GM12878 (cell line): ENCODE results near the gene SUFU. TPM values are rescaled to one million over a fixed set of nuclear protein-coding genes. Genes with fewer than 3 reads are reported as not detected.

Source experiments
- BHLHE40 ChIP-seq, 2 experiments: fragments of 450-650 bp in 1 of 2; IDR thresholded peaks; 2 replicates each; pipeline ENCODE4 v1.6.1; 2011 to 2017; ENCODE audit warnings: low read depth in 2 of 2, borderline replicate concordance in 1 of 2, improper control_type of control experiment in 1 of 2, low read length in 1 of 2, mild to moderate bottlenecking in 1 of 2
- CHD2 ChIP-seq: IDR thresholded peaks from 2 replicates; pipeline ENCODE4 v1.6.1; 2011; ENCODE audit warnings: low read depth, low read length, improper control_type of control experiment, borderline replicate concordance
- GABPA ChIP-seq: IDR thresholded peaks from 2 replicates; pipeline ENCODE4 v1.6.1; 2014; ENCODE audit warnings: antibody characterized with exemption, low read depth, mild to moderate bottlenecking, inconsistent platforms
- IKZF2 ChIP-seq, 2 experiments: fragments of 450-650 bp; IDR thresholded peaks; 2 replicates each; pipeline ENCODE4 v1.6.1; 2017; ENCODE audit warnings: mild to moderate bottlenecking in 2 of 2, moderate library complexity in 2 of 2
- MTA2 ChIP-seq: fragments of 450-650 bp; IDR thresholded peaks from 2 replicates; pipeline ENCODE4 v1.6.1; 2016; ENCODE audit warnings: low read depth, mild to moderate bottlenecking, moderate library complexity
- MXI1 ChIP-seq: fragments of 150-350 bp; IDR thresholded peaks from 2 replicates; pipeline ENCODE4 v1.6.1; 2011; ENCODE audit warnings: low read depth, mild to moderate bottlenecking, inconsistent platforms, low read length, improper control_type of control experiment
- RELA ChIP-seq: fragments of 450-650 bp; IDR thresholded peaks from 2 replicates; pipeline ENCODE4 v1.8.0; 2014; ENCODE audit warnings: borderline replicate concordance; ENCODE audit not compliant: partially characterized antibody
- RUNX3 ChIP-seq: IDR thresholded peaks from 2 replicates; pipeline ENCODE4 v1.6.1; 2012; ENCODE audit warnings: low read length, inconsistent platforms
- SPI1 ChIP-seq: IDR thresholded peaks from 2 replicates; pipeline ENCODE4 v1.6.1; 2011; ENCODE audit warnings: low read depth, mild to moderate bottlenecking, low read length, moderate library complexity, borderline replicate concordance; ENCODE audit not compliant: insufficient read depth
- SUZ12 ChIP-seq: fragments of 200-600 bp; sonication (generic); IDR thresholded peaks from one replicate; pipeline ENCODE4 v1.6.1; 2018; ENCODE audit warnings: antibody characterized with exemption, mild to moderate bottlenecking; ENCODE audit not compliant: unreplicated experiment
- ZBED1 ChIP-seq: IDR thresholded peaks from 2 replicates; pipeline ENCODE4 v1.6.1; 2016; ENCODE audit warnings: borderline replicate concordance
- polyA plus RNA-seq, 11 experiments: library from polyadenylated mRNA; depleted of rRNA in 4 of 11; unstranded in 6 of 11; stranded (reverse) in 5 of 11; fragments of >200 nt; fragmentation: Nextera tagmentation in 4 of 11; fragmentation: Illumina TruSeq in 1 of 11; extraction: Ambion mirVana in 4 of 11; extraction: Trizol in 1 of 11; gene quantifications; 1 replicate in 1 of 11; 2 replicates in 10 of 11; pipeline versions ENCODE4 v1.2.1 to v1.2.3, GENCODE V29; 2011 to 2016; ENCODE audit warnings: inconsistent platforms in 2 of 11, missing spikeins in 2 of 11, low read depth in 1 of 11
- total RNA-seq, 4 experiments: library from RNA; depleted of rRNA in 3 of 4; stranded (reverse); fragments of >200 nt in 3 of 4; fragmentation: Illumina TruSeq in 1 of 4; extraction: Trizol in 1 of 4; gene quantifications; 2 replicates each; pipeline versions ENCODE4 v1.2.1 to v1.2.3, GENCODE V29; 2013 to 2021
- TF ChIP-seq, protein P1 (sequence below): fragments of 150-350 bp; IDR thresholded peaks from 2 replicates; pipeline ENCODE4 v1.6.1; 2016; ENCODE audit warnings: low read depth, low read length
- TF ChIP-seq, protein P2 (sequence below): IDR thresholded peaks from 2 replicates; pipeline ENCODE4 v1.6.1; 2011; ENCODE audit warnings: borderline replicate concordance, low read depth, mild to moderate bottlenecking, moderate library complexity, mixed read lengths, low read length; ENCODE audit not compliant: insufficient read depth; ENCODE audit errors: extremely low read length
- TF ChIP-seq, protein P3 (sequence below): IDR thresholded peaks from 2 replicates; pipeline ENCODE4 v1.6.1; 2011; ENCODE audit warnings: low read depth, low read length, improper control_type of control experiment, borderline replicate concordance

Gene SUFU
- total and polyA plus RNA-seq, 10 of the 15 experiments (the other 5 are each of a cell fraction or from before 2014, with no cell fraction given): 0.68 to 7.7 (median 2.4) TPM

GRCh38 chr10:102511583-102512274 is 8.0 kb downstream of the SUFU start (continued):
- peak; percentile 35; the same call in 1 of the 2 replicates for TF ChIP-seq MXI1
- TF ChIP-seq, protein P1, sequence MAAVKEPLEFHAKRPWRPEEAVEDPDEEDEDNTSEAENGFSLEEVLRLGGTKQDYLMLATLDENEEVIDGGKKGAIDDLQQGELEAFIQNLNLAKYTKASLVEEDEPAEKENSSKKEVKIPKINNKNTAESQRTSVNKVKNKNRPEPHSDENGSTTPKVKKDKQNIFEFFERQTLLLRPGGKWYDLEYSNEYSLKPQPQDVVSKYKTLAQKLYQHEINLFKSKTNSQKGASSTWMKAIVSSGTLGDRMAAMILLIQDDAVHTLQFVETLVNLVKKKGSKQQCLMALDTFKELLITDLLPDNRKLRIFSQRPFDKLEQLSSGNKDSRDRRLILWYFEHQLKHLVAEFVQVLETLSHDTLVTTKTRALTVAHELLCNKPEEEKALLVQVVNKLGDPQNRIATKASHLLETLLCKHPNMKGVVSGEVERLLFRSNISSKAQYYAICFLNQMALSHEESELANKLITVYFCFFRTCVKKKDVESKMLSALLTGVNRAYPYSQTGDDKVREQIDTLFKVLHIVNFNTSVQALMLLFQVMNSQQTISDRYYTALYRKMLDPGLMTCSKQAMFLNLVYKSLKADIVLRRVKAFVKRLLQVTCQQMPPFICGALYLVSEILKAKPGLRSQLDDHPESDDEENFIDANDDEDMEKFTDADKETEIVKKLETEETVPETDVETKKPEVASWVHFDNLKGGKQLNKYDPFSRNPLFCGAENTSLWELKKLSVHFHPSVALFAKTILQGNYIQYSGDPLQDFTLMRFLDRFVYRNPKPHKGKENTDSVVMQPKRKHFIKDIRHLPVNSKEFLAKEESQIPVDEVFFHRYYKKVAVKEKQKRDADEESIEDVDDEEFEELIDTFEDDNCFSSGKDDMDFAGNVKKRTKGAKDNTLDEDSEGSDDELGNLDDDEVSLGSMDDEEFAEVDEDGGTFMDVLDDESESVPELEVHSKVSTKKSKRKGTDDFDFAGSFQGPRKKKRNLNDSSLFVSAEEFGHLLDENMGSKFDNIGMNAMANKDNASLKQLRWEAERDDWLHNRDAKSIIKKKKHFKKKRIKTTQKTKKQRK: no peak
- TF ChIP-seq BHLHE40 (IDR thresholded peaks at IDR 0.05; ENCODE audit: borderline replicate concordance in 1 of 2, low read depth in 2 of 2, low read length in 1 of 2): peak; percentile 89
- TF ChIP-seq CHD2: no peak
- peak; percentile 77 for TF ChIP-seq RUNX3
- TF ChIP-seq RELA: no peak
- TF ChIP-seq GABPA: no peak
- TF ChIP-seq, protein P2, sequence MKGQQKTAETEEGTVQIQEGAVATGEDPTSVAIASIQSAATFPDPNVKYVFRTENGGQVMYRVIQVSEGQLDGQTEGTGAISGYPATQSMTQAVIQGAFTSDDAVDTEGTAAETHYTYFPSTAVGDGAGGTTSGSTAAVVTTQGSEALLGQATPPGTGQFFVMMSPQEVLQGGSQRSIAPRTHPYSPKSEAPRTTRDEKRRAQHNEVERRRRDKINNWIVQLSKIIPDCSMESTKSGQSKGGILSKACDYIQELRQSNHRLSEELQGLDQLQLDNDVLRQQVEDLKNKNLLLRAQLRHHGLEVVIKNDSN: peak; percentile 87
- no peak for TF ChIP-seq ZBED1
- TF ChIP-seq IKZF2 (IDR thresholded peaks at IDR 0.05): peak; percentile 64 to 79; a peak in 3 of 4 replicates
- TF ChIP-seq, protein P3, sequence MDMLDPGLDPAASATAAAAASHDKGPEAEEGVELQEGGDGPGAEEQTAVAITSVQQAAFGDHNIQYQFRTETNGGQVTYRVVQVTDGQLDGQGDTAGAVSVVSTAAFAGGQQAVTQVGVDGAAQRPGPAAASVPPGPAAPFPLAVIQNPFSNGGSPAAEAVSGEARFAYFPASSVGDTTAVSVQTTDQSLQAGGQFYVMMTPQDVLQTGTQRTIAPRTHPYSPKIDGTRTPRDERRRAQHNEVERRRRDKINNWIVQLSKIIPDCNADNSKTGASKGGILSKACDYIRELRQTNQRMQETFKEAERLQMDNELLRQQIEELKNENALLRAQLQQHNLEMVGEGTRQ: peak; percentile 80
- TF ChIP-seq MTA2: peak; percentile 30; the same call in 1 of the 2 replicates
- no peak for TF ChIP-seq SUZ12
- TF ChIP-seq SPI1: peak; percentile 81
